K562 (cell line): ENCODE results near the gene TENT4B. TPM values are rescaled to one million over a fixed set of nuclear protein-coding genes. Genes with fewer than 3 reads are reported as not detected.
A peak's percentile ranks its signal among the peaks of the same experiment; 100 is the strongest.

Experiments used
- ATF3 ChIP-seq, 2 experiments: fragments of 450-650 bp in 1 of 2; sonication (generic) in 1 of 2; formaldehyde crosslinking in 1 of 2; IDR thresholded peaks in 1 of 2; conservative IDR thresholded peaks in 1 of 2; 2 replicates each; pipeline versions ENCODE4 v1.6.1 to v1.8.1; 2016 to 2023; ENCODE audit warnings: mild to moderate bottlenecking in 2 of 2, moderate library complexity in 2 of 2, inconsistent platforms in 1 of 2, missing genetic modification reagents in 1 of 2
- C11orf30 ChIP-seq: fragments of 450-650 bp; IDR thresholded peaks from 2 replicates; pipeline ENCODE4 v1.6.1; 2016; ENCODE audit warnings: low read depth, mild to moderate bottlenecking
- CBX1 ChIP-seq: sonication (generic); IDR thresholded peaks from 2 replicates; pipeline ENCODE4 v1.6.1; 2016; ENCODE audit warnings: antibody characterized with exemption, low read depth, mild to moderate bottlenecking
- CCAR2 ChIP-seq: fragments of 200-400 bp; formaldehyde crosslinking; IDR thresholded peaks from 2 replicates; pipeline ENCODE4 v1.6.1; 2017; ENCODE audit warnings: mild to moderate bottlenecking, low read depth, low read length
- DACH1 ChIP-seq: fragments of 450-650 bp; IDR thresholded peaks from 2 replicates; pipeline ENCODE4 v1.6.1; 2018; ENCODE audit not compliant: partially characterized antibody
- KLF1 ChIP-seq: fragments of 450-650 bp; IDR thresholded peaks from 2 replicates; pipeline ENCODE4 v1.6.1; 2016; ENCODE audit warnings: missing genetic modification characterization, missing compliant biosample characterization
- MCM5 ChIP-seq: fragments of 450-650 bp; IDR thresholded peaks from 2 replicates; pipeline ENCODE4 v1.6.1; 2016; ENCODE audit warnings: low read depth
- MTA3 ChIP-seq: fragments of 450-650 bp; formaldehyde crosslinking; IDR thresholded peaks from 2 replicates; pipeline ENCODE4 v1.6.1; 2017; ENCODE audit warnings: mild to moderate bottlenecking, borderline replicate concordance
- POLR3G ChIP-seq: IDR thresholded peaks from 2 replicates; pipeline ENCODE4 v1.6.1; 2011; ENCODE audit not compliant: insufficient read length, insufficient replicate concordance; ENCODE audit errors: extremely low read depth
- PPARD ChIP-seq: fragments of 250-450 bp; sonication (Bioruptor Pico); IDR thresholded peaks from 2 replicates; pipeline ENCODE4 v1.8.0; 2022; ENCODE audit warnings: inconsistent platforms, mild to moderate bottlenecking, moderate library complexity
- RB1 ChIP-seq: fragments of 450-650 bp; IDR thresholded peaks from 2 replicates; pipeline ENCODE4 v1.6.1; 2017; ENCODE audit warnings: low read depth, mild to moderate bottlenecking
- RBBP5 ChIP-seq: fragments of 200-600 bp; sonication (generic); IDR thresholded peaks from 2 replicates; pipeline ENCODE4 v1.6.1; 2012; ENCODE audit warnings: borderline replicate concordance, mild to moderate bottlenecking, low read length, control low read depth, inconsistent platforms; ENCODE audit not compliant: insufficient read depth, poor library complexity, severe bottlenecking
- RHOXF2B ChIP-seq: fragments of 250-450 bp; sonication (Bioruptor Pico); conservative IDR thresholded peaks from 2 replicates; pipeline ENCODE4 v1.5.1; 2021
- SP2 ChIP-seq: IDR thresholded peaks from 2 replicates; pipeline ENCODE4 v1.6.1; 2011; ENCODE audit warnings: mild to moderate bottlenecking, low read depth, low read length, moderate library complexity; ENCODE audit not compliant: poor library complexity, severe bottlenecking; ENCODE audit errors: extremely low read depth
- TBP ChIP-seq: optimal IDR thresholded peaks from 2 replicates; pipeline ENCODE3; 2011; ENCODE audit warnings: low read depth, low read length, improper control_type of control experiment
- TCF7 ChIP-seq: sonication (generic); IDR thresholded peaks from 2 replicates; pipeline ENCODE4 v1.6.1; 2016; ENCODE audit warnings: antibody characterized with exemption, borderline replicate concordance
- TGIF2 ChIP-seq: sonication (generic); formaldehyde crosslinking; IDR thresholded peaks from 2 replicates; pipeline ENCODE4 v1.8.1; 2022; ENCODE audit warnings: mild to moderate bottlenecking, missing genetic modification reagents, moderate library complexity
- ZFPM2 ChIP-seq: fragments of 250-450 bp; sonication (Bioruptor Pico); IDR thresholded peaks from 2 replicates; pipeline ENCODE4 v1.5.1; 2022; ENCODE audit warnings: mild to moderate bottlenecking
- ZNF280A ChIP-seq: fragments of 450-650 bp; IDR thresholded peaks from 2 replicates; pipeline ENCODE4 v1.6.1; 2018; ENCODE audit warnings: mild to moderate bottlenecking, low read depth; ENCODE audit not compliant: partially characterized antibody
- polyA plus RNA-seq, 8 experiments: library from polyadenylated mRNA; depleted of rRNA in 4 of 8; stranded (reverse) in 5 of 8; unstranded in 3 of 8; fragments of >200 nt; fragmentation: Nextera tagmentation in 2 of 8; fragmentation: Illumina TruSeq in 1 of 8; extraction: Ambion mirVana in 2 of 8; extraction: Trizol in 1 of 8; gene quantifications; 2 replicates each; pipeline versions ENCODE4 v1.2.1 to v1.2.3, GENCODE V29; 2011 to 2014; ENCODE audit warnings: inconsistent platforms in 1 of 8, missing spikeins in 1 of 8
- total RNA-seq, 7 experiments: library from RNA; depleted of rRNA in 6 of 7; stranded (reverse); fragments of >200 nt in 6 of 7; fragmentation: Illumina TruSeq in 2 of 7; extraction: Trizol in 2 of 7; gene quantifications; 2 replicates each; pipeline versions ENCODE4 v1.2.1 to v1.2.3, GENCODE V29; 2011 to 2021; ENCODE audit warnings: low replicate concordance in 1 of 7
- TF ChIP-seq, protein P1 (sequence below): IDR thresholded peaks from 2 replicates; pipeline ENCODE4 v1.6.1; 2012; ENCODE audit warnings: low read depth, low read length, improper control_type of control experiment, borderline replicate concordance
- TF ChIP-seq, protein P2 (sequence below): fragments of 250-450 bp; sonication (Bioruptor Pico); IDR thresholded peaks from 2 replicates; pipeline ENCODE4 v1.8.0; 2022; ENCODE audit warnings: moderate library complexity, mild to moderate bottlenecking, inconsistent platforms

Gene TENT4B
- total and polyA plus RNA-seq, 9 of the 15 experiments (the other 6 are each of a cell fraction or from before 2014, with no cell fraction given), result 5.2 to 8.4 (median 7.0) TPM

- TF ChIP-seq, protein P1, sequence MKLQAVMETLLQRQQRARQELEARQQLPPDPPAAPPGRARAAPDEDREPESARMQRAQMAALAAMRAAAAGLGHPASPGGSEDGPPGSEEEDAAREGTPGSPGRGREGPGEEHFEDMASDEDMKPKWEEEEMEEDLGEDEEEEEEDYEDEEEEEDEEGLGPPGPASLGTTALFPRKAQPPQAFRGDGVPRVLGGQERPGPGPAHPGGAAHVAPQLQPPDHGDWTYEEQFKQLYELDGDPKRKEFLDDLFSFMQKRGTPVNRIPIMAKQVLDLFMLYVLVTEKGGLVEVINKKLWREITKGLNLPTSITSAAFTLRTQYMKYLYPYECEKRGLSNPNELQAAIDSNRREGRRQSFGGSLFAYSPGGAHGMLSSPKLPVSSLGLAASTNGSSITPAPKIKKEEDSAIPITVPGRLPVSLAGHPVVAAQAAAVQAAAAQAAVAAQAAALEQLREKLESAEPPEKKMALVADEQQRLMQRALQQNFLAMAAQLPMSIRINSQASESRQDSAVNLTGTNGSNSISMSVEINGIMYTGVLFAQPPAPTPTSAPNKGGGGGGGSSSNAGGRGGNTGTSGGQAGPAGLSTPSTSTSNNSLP, result no peak
- no peak for TF ChIP-seq ZNF280A
- no peak for TF ChIP-seq MCM5
- TF ChIP-seq RB1, result no peak
- TF ChIP-seq DACH1, result no peak
- TF ChIP-seq, protein P2, sequence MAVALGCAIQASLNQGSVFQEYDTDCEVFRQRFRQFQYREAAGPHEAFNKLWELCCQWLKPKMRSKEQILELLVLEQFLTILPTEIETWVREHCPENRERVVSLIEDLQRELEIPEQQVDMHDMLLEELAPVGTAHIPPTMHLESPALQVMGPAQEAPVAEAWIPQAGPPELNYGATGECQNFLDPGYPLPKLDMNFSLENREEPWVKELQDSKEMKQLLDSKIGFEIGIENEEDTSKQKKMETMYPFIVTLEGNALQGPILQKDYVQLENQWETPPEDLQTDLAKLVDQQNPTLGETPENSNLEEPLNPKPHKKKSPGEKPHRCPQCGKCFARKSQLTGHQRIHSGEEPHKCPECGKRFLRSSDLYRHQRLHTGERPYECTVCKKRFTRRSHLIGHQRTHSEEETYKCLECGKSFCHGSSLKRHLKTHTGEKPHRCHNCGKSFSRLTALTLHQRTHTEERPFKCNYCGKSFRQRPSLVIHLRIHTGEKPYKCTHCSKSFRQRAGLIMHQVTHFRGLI (CRISPR knock-in tag), result no peak
- TF ChIP-seq CBX1, result no peak
- TF ChIP-seq ZFPM2 (CRISPR knock-in tag), result no peak
- TF ChIP-seq SP2, result no peak
- no peak for TF ChIP-seq KLF1
- no peak for TF ChIP-seq RHOXF2B (CRISPR knock-in tag)
- TF ChIP-seq TCF7, result no peak
- TF ChIP-seq MTA3, result no peak
- TF ChIP-seq TBP, result no peak
- no peak for TF ChIP-seq PPARD (CRISPR knock-in tag)
- no peak for TF ChIP-seq RBBP5
- TF ChIP-seq ATF3 (IDR thresholded peaks at IDR 0.05), result peak; percentile 38; the same call in 1 of the 2 replicates
- no peak for TF ChIP-seq ATF3 (CRISPR knock-in tag; conservative IDR thresholded peaks at IDR 0.05)
- peak; percentile 91 for TF ChIP-seq C11orf30
- no peak for TF ChIP-seq TGIF2 (CRISPR knock-in tag)
- no peak for TF ChIP-seq CCAR2
- no peak for TF ChIP-seq POLR3G
Measured at GRCh38 chr16:50263940-50264929, 111.1 kb downstream of the TENT4B start (continued).
